Measurements from ENCODE around the gene NQO2. TPM values are rescaled to one million over a fixed set of nuclear protein-coding genes. Genes with fewer than 3 reads are reported as not detected.

NQO2 gene, protein sequence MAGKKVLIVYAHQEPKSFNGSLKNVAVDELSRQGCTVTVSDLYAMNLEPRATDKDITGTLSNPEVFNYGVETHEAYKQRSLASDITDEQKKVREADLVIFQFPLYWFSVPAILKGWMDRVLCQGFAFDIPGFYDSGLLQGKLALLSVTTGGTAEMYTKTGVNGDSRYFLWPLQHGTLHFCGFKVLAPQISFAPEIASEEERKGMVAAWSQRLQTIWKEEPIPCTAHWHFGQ
- 45.7 TPM for total RNA-seq (2021; ENCODE audit: unreplicated experiment)
- 49.3 TPM for polyA plus RNA-seq (2012; ENCODE audit: insufficient read length)
- percentile 63 among the genes with signal in this experiment for Bru-seq, nascent RNA
- percentile 69 among the genes with signal in this experiment for BruChase-seq, experiment 1, labeled RNA remaining after a 2-hour chase
- percentile 67 among the genes with signal in this experiment for BruChase-seq, experiment 2, labeled RNA remaining after a 6-hour chase
- long read RNA-seq, full-length matches to known transcripts = 31 of 46 reads
- long read RNA-seq, partial matches to known transcripts = 4 of 46 reads
- long read RNA-seq, other reads (novel, unspliced or antisense) = 11 of 46 reads

DNA sequence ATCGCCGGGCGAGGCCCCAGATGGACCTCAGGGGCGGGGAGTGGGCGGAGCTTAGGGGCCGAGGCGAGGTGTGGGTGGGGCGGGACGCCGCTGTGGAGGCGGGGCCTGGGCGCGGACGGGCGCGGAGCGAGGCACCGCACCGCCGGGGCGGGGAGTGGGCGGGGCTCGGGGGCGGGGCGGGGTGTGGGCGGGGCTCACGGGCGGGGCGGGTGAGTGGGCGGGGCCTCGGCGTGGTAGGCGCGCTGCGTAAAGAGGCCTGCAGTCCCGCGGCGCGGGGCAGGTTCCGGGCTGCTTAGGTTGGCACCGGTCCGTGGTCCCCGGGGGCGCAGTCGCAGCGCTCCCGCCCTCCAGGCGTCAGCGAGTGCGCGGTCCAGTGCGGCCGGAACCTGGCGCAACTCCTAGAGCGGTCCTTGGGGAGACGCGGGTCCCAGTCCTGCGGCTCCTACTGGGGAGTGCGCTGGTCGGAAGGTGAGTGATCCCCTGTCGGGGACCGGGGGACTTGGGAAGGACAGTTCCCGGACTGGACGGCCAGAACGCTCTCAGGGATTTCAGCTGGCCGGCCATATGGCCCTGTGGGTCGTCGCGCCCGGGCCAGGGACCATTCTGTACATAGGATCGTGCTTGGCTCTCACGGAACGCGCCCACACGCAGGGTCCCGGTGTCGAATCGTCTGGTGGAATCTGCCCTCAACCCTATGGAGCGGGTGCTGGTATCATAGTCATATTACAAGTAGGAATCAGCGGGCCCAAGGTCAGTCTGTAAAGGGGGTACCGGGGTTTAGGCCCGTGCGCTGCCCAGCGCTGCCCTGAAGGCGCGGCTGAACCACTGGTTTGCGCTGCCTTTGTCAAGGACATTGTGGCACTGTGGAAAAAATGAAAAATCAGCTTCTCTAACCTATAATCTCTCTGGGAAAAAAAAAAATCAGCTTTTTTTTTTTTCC is at the start of gene NQO2:
Gene NQO2 (plus strand): TSS at position 277 of the 940 bp plus-strand sequence. CDS start 6,659 bp downstream, outside the sequence.
- H3K9me3 ChIP-seq (ENCODE audit: control insufficient read depth, insufficient read depth, low read depth, low read length) = no peaks in the 10 kb centered on the region
- peaks cover 8% of the 10 kb centered on the region for H3K4me1 ChIP-seq (ENCODE audit: control insufficient read depth, insufficient read depth, low read length)
- no peaks in the 10 kb centered on the region; the same call in 1 of the 2 replicates for H3K36me3 ChIP-seq (ENCODE audit: control insufficient read depth, insufficient read depth, low read length)
- CTCF ChIA-PET = interaction anchor here (0.5 to 1.1 kb wide), 10 partner anchors 13 to 536 kb away, joined by 3 to 9 read pairs (median 4); no protein-coding TSS in a partner anchor
- TF ChIP-seq POLR2AphosphoS5 (IDR thresholded peaks at IDR 0.05; ENCODE audit: low read depth, low read length) = peak; percentile 86
- TF ChIP-seq, protein P1, sequence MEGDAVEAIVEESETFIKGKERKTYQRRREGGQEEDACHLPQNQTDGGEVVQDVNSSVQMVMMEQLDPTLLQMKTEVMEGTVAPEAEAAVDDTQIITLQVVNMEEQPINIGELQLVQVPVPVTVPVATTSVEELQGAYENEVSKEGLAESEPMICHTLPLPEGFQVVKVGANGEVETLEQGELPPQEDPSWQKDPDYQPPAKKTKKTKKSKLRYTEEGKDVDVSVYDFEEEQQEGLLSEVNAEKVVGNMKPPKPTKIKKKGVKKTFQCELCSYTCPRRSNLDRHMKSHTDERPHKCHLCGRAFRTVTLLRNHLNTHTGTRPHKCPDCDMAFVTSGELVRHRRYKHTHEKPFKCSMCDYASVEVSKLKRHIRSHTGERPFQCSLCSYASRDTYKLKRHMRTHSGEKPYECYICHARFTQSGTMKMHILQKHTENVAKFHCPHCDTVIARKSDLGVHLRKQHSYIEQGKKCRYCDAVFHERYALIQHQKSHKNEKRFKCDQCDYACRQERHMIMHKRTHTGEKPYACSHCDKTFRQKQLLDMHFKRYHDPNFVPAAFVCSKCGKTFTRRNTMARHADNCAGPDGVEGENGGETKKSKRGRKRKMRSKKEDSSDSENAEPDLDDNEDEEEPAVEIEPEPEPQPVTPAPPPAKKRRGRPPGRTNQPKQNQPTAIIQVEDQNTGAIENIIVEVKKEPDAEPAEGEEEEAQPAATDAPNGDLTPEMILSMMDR (IDR thresholded peaks at IDR 0.05) = no peak
- TF ChIP-seq, protein P2, sequence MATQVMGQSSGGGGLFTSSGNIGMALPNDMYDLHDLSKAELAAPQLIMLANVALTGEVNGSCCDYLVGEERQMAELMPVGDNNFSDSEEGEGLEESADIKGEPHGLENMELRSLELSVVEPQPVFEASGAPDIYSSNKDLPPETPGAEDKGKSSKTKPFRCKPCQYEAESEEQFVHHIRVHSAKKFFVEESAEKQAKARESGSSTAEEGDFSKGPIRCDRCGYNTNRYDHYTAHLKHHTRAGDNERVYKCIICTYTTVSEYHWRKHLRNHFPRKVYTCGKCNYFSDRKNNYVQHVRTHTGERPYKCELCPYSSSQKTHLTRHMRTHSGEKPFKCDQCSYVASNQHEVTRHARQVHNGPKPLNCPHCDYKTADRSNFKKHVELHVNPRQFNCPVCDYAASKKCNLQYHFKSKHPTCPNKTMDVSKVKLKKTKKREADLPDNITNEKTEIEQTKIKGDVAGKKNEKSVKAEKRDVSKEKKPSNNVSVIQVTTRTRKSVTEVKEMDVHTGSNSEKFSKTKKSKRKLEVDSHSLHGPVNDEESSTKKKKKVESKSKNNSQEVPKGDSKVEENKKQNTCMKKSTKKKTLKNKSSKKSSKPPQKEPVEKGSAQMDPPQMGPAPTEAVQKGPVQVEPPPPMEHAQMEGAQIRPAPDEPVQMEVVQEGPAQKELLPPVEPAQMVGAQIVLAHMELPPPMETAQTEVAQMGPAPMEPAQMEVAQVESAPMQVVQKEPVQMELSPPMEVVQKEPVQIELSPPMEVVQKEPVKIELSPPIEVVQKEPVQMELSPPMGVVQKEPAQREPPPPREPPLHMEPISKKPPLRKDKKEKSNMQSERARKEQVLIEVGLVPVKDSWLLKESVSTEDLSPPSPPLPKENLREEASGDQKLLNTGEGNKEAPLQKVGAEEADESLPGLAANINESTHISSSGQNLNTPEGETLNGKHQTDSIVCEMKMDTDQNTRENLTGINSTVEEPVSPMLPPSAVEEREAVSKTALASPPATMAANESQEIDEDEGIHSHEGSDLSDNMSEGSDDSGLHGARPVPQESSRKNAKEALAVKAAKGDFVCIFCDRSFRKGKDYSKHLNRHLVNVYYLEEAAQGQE (IDR thresholded peaks at IDR 0.05; ENCODE audit: insufficient read depth in 1 of 2, low read depth in 2 of 2, low read length in 1 of 2) = 0 out of 4 replicates have a peak, but pooled peaks of 1 of the 2 experiments have one; percentile 44
- peak within 1 kb of the TSS; percentile 84 to 92 for H3K4me3 ChIP-seq (ENCODE audit: low read depth in 2 of 2, low read length in 2 of 2)
- no peak for DNase-seq (ENCODE audit: low read depth, low spot score)
- BruUV-seq (replicated peaks) = no TSS peak
- POLR2A ChIA-PET = interaction anchor here (0.6 to 1.2 kb wide), 7 partner anchors 10 to 189 kb away, joined by 3 to 13 read pairs (median 6); partner anchors contain the start of gene RIPK1
- H3K27ac ChIP-seq (ENCODE audit: low read length) = peak within 1 kb of the TSS; percentile 85
- H3K27me3 ChIP-seq (ENCODE audit: control insufficient read depth, insufficient read depth, low read length) = no peaks in the 10 kb centered on the region
- ATAC-seq = peak; percentile 90
- intact Hi-C loops (cut with micrococcal nuclease; ENCODE audit: unreplicated experiment) = loop anchor here (1.0 to 10.0 kb wide), 2 partner anchors 53 to 255 kb away; partner anchors contain the start of gene PSMG4
- in situ Hi-C loops (cut with HindIII; ENCODE audit: low pct_unique_long_range_greater_than_20kb, low sequenced_read_pairs) = no loop called here

DNA sequence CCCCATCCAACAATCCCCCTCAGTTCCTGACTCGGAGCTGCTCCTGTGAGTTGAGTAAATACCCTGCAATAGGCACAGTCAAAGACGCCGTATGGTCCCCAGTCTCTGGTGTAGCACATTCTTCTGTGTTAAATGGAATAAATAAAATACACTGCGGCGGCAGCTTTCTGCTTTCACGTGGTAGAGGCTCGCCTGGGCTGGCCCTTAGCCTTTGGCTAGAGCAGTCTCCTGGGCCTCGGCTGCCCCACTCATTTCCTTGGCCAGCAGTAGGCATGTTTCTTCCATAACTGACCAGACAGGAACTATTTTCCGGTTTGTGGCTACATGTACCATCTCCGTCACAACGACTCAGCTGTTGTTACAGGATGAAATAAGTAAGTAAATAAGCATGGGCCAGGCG is 49.0 kb upstream of the NQO2 start:
- Histone ChIP-seq H3K4me3 (ENCODE audit: low read depth in 2 of 2, low read length in 2 of 2) (no peak overlapping the region), H3K9me3 (ENCODE audit: control insufficient read depth, insufficient read depth, low read depth, low read length) (no peaks in the 10 kb centered on the region), H3K4me1 (ENCODE audit: control insufficient read depth, insufficient read depth, low read length) (peaks cover 7% of the 10 kb centered on the region), H3K27ac (ENCODE audit: low read length) (no peak overlapping the region), H3K36me3 (ENCODE audit: control insufficient read depth, insufficient read depth, low read length) (peaks cover 6% of the 10 kb centered on the region; the same call in 1 of the 2 replicates), H3K27me3 (ENCODE audit: control insufficient read depth, insufficient read depth, low read length) (no peaks in the 10 kb centered on the region)
- in situ Hi-C loops (cut with HindIII; ENCODE audit: low pct_unique_long_range_greater_than_20kb, low sequenced_read_pairs) = no loop called here
- intact Hi-C loops (cut with micrococcal nuclease; ENCODE audit: unreplicated experiment) = no loop called here
- DNase-seq (ENCODE audit: low read depth, low spot score) (no peak), ATAC-seq (no peak)
- TF ChIP-seq SIN3A (IDR thresholded peaks at IDR 0.05; ENCODE audit: borderline replicate concordance, insufficient read depth, low read depth, low read length) = no peak
- TF ChIP-seq, protein P1 (IDR thresholded peaks at IDR 0.05) = no peak
- no peak for TF ChIP-seq TCF7L2 (IDR thresholded peaks at IDR 0.05; ENCODE audit: low read depth, low read length)
- TF ChIP-seq, protein P2 (IDR thresholded peaks at IDR 0.05; ENCODE audit: insufficient read depth in 1 of 2, low read depth in 2 of 2, low read length in 1 of 2) = no peak
- TF ChIP-seq POLR2AphosphoS5 (IDR thresholded peaks at IDR 0.05; ENCODE audit: low read depth, low read length) = no peak
- no TSS peak for BruUV-seq (replicated peaks)
- ChIA-PET CTCF (no interaction called here), POLR2A (interaction anchor here (0.6 kb wide), 1 partner anchor 16 kb away, joined by 3 read pairs; no protein-coding TSS in a partner anchor)

All from Panc1 (cell line).